GM18498 (cell line): ENCODE data around the gene GAB2.
"Not testable (repeated sequence)": the region's sequence is repeated elsewhere in the genome, so short reads cannot be mapped to it uniquely, and the experiment has no call there.

Source experiments
- ATAC-seq: cut with Tn5 transposase; IDR thresholded peaks from one replicate; pipeline ENCODE4 v1.9.1; 2021; ENCODE audit warnings: mild to moderate bottlenecking, moderate library complexity; ENCODE audit not compliant: unreplicated experiment

GAB2 gene

GRCh38 chr11:78257654-78258053 is 160.0 kb downstream of the GAB2 start:
- no peak for ATAC-seq

- ATAC-seq = no peak
These were observed 160.7 kb downstream of the GAB2 start for GRCh38 chr11:78256962-78257361.

- no peak for ATAC-seq
These were observed 161.7 kb downstream of the GAB2 start for GRCh38 chr11:78255919-78256318.

- no peak for ATAC-seq
These were observed 163.4 kb downstream of the GAB2 start for GRCh38 chr11:78254268-78254667.

GRCh38 chr11:78253797-78254196 is 163.8 kb downstream of the GAB2 start:
- ATAC-seq = no peak

- no peak for ATAC-seq
These were observed 166.4 kb downstream of the GAB2 start for GRCh38 chr11:78251083-78251775.

- no peak for ATAC-seq
These were observed 167.5 kb downstream of the GAB2 start for GRCh38 chr11:78250099-78250498.

- no peak for ATAC-seq
These were observed 168.7 kb downstream of the GAB2 start for GRCh38 chr11:78248903-78249302.

- ATAC-seq = no peak
These were observed 169.4 kb downstream of the GAB2 start for GRCh38 chr11:78248191-78248590.

GRCh38 chr11:78244546-78245255 is 172.9 kb downstream of the GAB2 start:
- ATAC-seq = no peak

- ATAC-seq = no peak
These were observed 173.5 kb downstream of the GAB2 start for GRCh38 chr11:78244080-78244479.

- no peak for ATAC-seq
These were observed 176.1 kb downstream of the GAB2 start for GRCh38 chr11:78241475-78241874.

- no peak for ATAC-seq
These were observed 177.8 kb downstream of the GAB2 start for GRCh38 chr11:78239781-78240180.

- ATAC-seq = no peak
These were observed 180.2 kb downstream of the GAB2 start for GRCh38 chr11:78237293-78238046.

GRCh38 chr11:78234006-78234405 is 183.6 kb downstream of the GAB2 start:
- no peak for ATAC-seq

GRCh38 chr11:78233046-78233445 is 184.6 kb downstream of the GAB2 start:
- ATAC-seq = not testable (repeated sequence)

GRCh38 chr11:78231962-78232501 is 185.6 kb downstream of the GAB2 start:
- no peak for ATAC-seq

GRCh38 chr11:78230161-78230877 is 187.3 kb downstream of the GAB2 start:
- no peak for ATAC-seq

GRCh38 chr11:78229106-78229505 is 188.5 kb downstream of the GAB2 start:
- no peak for ATAC-seq

GRCh38 chr11:78228467-78228866 is 189.2 kb downstream of the GAB2 start:
- peak; percentile 57 for ATAC-seq

GRCh38 chr11:78227921-78228320 is 189.7 kb downstream of the GAB2 start:
- ATAC-seq = peak; percentile 49
